ENCODE data around the gene CTXND1.

DNA sequence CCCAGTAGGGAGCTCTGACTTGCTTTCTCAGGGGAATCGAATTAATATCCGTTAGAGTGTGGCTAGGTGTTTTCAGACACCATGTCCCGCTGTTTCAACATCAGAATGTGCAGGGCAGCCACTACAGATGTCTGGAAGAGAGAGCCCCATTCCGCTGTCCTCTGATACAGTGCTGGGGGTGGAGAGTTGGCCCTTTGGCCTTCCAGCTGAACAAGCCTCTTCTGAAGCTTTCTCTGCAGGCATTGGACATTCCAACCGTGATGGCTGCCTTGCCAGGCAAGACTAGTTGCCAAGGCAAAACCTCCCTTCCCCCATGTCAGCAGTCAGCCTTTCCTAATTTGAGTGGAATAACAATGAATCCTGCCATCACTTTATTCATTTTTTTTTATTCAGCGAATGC, 97.7 kb downstream of the CTXND1 start:
- TF ChIP-seq, protein P1, sequence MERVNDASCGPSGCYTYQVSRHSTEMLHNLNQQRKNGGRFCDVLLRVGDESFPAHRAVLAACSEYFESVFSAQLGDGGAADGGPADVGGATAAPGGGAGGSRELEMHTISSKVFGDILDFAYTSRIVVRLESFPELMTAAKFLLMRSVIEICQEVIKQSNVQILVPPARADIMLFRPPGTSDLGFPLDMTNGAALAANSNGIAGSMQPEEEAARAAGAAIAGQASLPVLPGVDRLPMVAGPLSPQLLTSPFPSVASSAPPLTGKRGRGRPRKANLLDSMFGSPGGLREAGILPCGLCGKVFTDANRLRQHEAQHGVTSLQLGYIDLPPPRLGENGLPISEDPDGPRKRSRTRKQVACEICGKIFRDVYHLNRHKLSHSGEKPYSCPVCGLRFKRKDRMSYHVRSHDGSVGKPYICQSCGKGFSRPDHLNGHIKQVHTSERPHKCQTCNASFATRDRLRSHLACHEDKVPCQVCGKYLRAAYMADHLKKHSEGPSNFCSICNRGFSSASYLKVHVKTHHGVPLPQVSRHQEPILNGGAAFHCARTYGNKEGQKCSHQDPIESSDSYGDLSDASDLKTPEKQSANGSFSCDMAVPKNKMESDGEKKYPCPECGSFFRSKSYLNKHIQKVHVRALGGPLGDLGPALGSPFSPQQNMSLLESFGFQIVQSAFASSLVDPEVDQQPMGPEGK (CRISPR knock-in tag; IDR thresholded peaks at IDR 0.05; ENCODE audit: borderline replicate concordance) = no peak
- no peak for TF ChIP-seq ZFP3 (CRISPR knock-in tag; IDR thresholded peaks at IDR 0.05)
- no peak for TF ChIP-seq ZC3H10 (CRISPR knock-in tag; IDR thresholded peaks at IDR 0.05)
- no peak for TF ChIP-seq RARB (CRISPR knock-in tag; IDR thresholded peaks at IDR 0.05)
- no peak for TF ChIP-seq BACH2 (CRISPR knock-in tag; IDR thresholded peaks at IDR 0.05; ENCODE audit: borderline replicate concordance)
- TF ChIP-seq GLIS3 (CRISPR knock-in tag; IDR thresholded peaks at IDR 0.05) = no peak
- no peak for TF ChIP-seq ZFP30 (CRISPR knock-in tag; IDR thresholded peaks at IDR 0.05)
- TF ChIP-seq, protein P2, sequence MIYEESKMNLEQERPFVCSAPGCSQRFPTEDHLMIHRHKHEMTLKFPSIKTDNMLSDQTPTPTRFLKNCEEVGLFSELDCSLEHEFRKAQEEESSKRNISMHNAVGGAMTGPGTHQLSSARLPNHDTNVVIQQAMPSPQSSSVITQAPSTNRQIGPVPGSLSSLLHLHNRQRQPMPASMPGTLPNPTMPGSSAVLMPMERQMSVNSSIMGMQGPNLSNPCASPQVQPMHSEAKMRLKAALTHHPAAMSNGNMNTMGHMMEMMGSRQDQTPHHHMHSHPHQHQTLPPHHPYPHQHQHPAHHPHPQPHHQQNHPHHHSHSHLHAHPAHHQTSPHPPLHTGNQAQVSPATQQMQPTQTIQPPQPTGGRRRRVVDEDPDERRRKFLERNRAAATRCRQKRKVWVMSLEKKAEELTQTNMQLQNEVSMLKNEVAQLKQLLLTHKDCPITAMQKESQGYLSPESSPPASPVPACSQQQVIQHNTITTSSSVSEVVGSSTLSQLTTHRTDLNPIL (CRISPR knock-in tag; IDR thresholded peaks at IDR 0.05; ENCODE audit: low read depth) = no peak
- no peak for TF ChIP-seq CSDC2 (CRISPR knock-in tag; IDR thresholded peaks at IDR 0.05)
- no peak for TF ChIP-seq ZNF8 (CRISPR knock-in tag; IDR thresholded peaks at IDR 0.05)
- no peak for TF ChIP-seq ISL1 (CRISPR knock-in tag; IDR thresholded peaks at IDR 0.05)

Data from SK-N-SH treated with all-trans-retinoic acid at 6 μM for 48 hours (cell line).